KOPT-K1 (cell line): ENCODE data around the gene PRX.
"Not testable (repeated sequence)": the region's sequence is repeated elsewhere in the genome, so short reads cannot be mapped to it uniquely, and the experiment has no call there.

Source experiments
- H3K27ac ChIP-seq: fragments of 200-600 bp; sonication (generic); 2 replicates; pipeline ENCODE4 v1.5.1; 2016; ENCODE audit warnings: antibody characterized with exemption, mild to moderate bottlenecking, low read depth, low read length; ENCODE audit not compliant: poor library complexity, severe bottlenecking
- H3K36me3 ChIP-seq: fragments of 200-600 bp; sonication (generic); 2 replicates; pipeline ENCODE4 v1.5.1; 2017; ENCODE audit warnings: antibody characterized with exemption, mild to moderate bottlenecking, low read length, moderate library complexity; ENCODE audit not compliant: insufficient read depth
- H3K9me3 ChIP-seq: fragments of 200-600 bp; sonication (generic); 2 replicates; pipeline ENCODE4 v1.5.1; 2017; ENCODE audit warnings: antibody characterized with exemption, low read length, mild to moderate bottlenecking; ENCODE audit not compliant: insufficient read depth, poor library complexity, severe bottlenecking

PRX gene

GRCh38 chr19:40411958-40412499 lies 1.1 kb downstream of the PRX start:
- H3K27ac ChIP-seq, result no peak overlapping the region
- no peaks in the 10 kb centered on the region for H3K36me3 ChIP-seq
- no peaks in the 10 kb centered on the region for H3K9me3 ChIP-seq

- Histone ChIP-seq H3K9me3 (no peaks in the 10 kb centered on the region), H3K27ac (no peak overlapping the region), H3K36me3 (no peaks in the 10 kb centered on the region)
Observed at GRCh38 chr19:40411125-40411842, 1.9 kb downstream of the PRX start.

- no peaks in the 10 kb centered on the region for H3K36me3 ChIP-seq
- no peak overlapping the region for H3K27ac ChIP-seq
- no peaks in the 10 kb centered on the region for H3K9me3 ChIP-seq
Observed at GRCh38 chr19:40410030-40410389, 3.2 kb downstream of the PRX start.

GRCh38 chr19:40408598-40408925 lies 4.6 kb downstream of the PRX start:
- H3K9me3 ChIP-seq, H3K36me3 ChIP-seq, H3K27ac ChIP-seq: not testable (repeated sequence)

GRCh38 chr19:40407714-40408597 lies 5.2 kb downstream of the PRX start:
- H3K27ac ChIP-seq, result no peak overlapping the region
- no peaks in the 10 kb centered on the region for H3K36me3 ChIP-seq
- H3K9me3 ChIP-seq, result no peaks in the 10 kb centered on the region

GRCh38 chr19:40403262-40403984 lies 9.8 kb downstream of the PRX start:
- Histone ChIP-seq H3K9me3 (no peaks in the 10 kb centered on the region), H3K27ac (peak overlapping the region; percentile 30), H3K36me3 (no peaks in the 10 kb centered on the region)

- no peaks in the 10 kb centered on the region for H3K36me3 ChIP-seq
- H3K9me3 ChIP-seq, result no peaks in the 10 kb centered on the region
- H3K27ac ChIP-seq, result no peak overlapping the region
Observed at GRCh38 chr19:40400559-40400958, 12.6 kb downstream of the PRX start.

- H3K9me3 ChIP-seq, result no peaks in the 10 kb centered on the region
- no peaks in the 10 kb centered on the region for H3K36me3 ChIP-seq
- no peak overlapping the region for H3K27ac ChIP-seq
Observed at GRCh38 chr19:40398417-40399131, 14.6 kb downstream of the PRX start.

GRCh38 chr19:40397568-40397906 lies 15.6 kb downstream of the PRX start:
- no peak overlapping the region for H3K27ac ChIP-seq
- no peaks in the 10 kb centered on the region for H3K36me3 ChIP-seq

GRCh38 chr19:40396886-40397567 lies 16.2 kb downstream of the PRX start:
- Histone ChIP-seq H3K27ac (no peak overlapping the region), H3K9me3 (no peaks in the 10 kb centered on the region), H3K36me3 (no peaks in the 10 kb centered on the region)

More at GRCh38 chr19:40397568-40397906, 15.6 kb downstream of the PRX start:
- H3K9me3 ChIP-seq, result no peaks in the 10 kb centered on the region

- H3K9me3 ChIP-seq, result no peaks in the 10 kb centered on the region
- H3K36me3 ChIP-seq, result no peaks in the 10 kb centered on the region
- H3K27ac ChIP-seq, result no peak overlapping the region
Observed at GRCh38 chr19:40395956-40396355, 17.2 kb downstream of the PRX start.

GRCh38 chr19:40394816-40395210 lies 18.4 kb downstream of the PRX start:
- H3K36me3 ChIP-seq, result no peaks in the 10 kb centered on the region
- H3K9me3 ChIP-seq, result no peaks in the 10 kb centered on the region
- no peak overlapping the region for H3K27ac ChIP-seq

- Histone ChIP-seq H3K9me3 (no peaks in the 10 kb centered on the region), H3K27ac (no peak overlapping the region), H3K36me3 (no peaks in the 10 kb centered on the region)
Observed at GRCh38 chr19:40393894-40394815, 19.0 kb downstream of the PRX start.
